A549 (cell line): ENCODE data around the gene LRRC4C. TPM values are rescaled to one million over a fixed set of nuclear protein-coding genes. Genes with fewer than 3 reads are reported as not detected.

ENCODE experiments used
- ATAC-seq, 2 experiments: fragments of 200-7000 bp in 1 of 2; fragments of >200 bp in 1 of 2; cut with Nextera tagmentation in 1 of 2; cut with Tn5 transposase in 1 of 2; 3 replicates each; pipeline versions ENCODE4 v1.8.0 to v1.9.1; 2018 to 2020; ENCODE audit warnings: mild to moderate bottlenecking in 1 of 2, moderate library complexity in 1 of 2
- CTCF ChIA-PET: fragments of 300-600 bp; sonication (Branson Sonifier 250); formaldehyde crosslinking; extraction: SDS; loops from one replicate; lab custom pipeline; 2021; ENCODE audit warnings: antibody characterized with exemption, inconsistent platforms; lab: Yijun Ruan, JAX
- POLR2A ChIA-PET: fragments of 350-600 bp; formaldehyde crosslinking; extraction: SDS; loops from one replicate; lab custom pipeline; 2021; ENCODE audit warnings: antibody characterized with exemption, inconsistent platforms; lab: Yijun Ruan, JAX
- DNase-seq, 2 experiments: peaks; one replicate each; pipeline versions ENCODE4 v3.0.0 to v3.0.0-alpha.2; 2011 to 2016; ENCODE audit warnings: low read depth in 1 of 2, low spot score in 1 of 2
- FAIRE-seq: peaks from 2 replicates; lab custom pipeline; 2011; peaks lifted over from hg19 to GRCh38; lab: Jason Lieb, UNC
- H3K27ac ChIP-seq, 2 experiments: fragments of >200 bp; sonication (Bioruptor Twin); formaldehyde crosslinking; 3 replicates each; pipeline ENCODE4 v1.5.1; 2016 to 2017
- H3K4me1 ChIP-seq: fragments of >200 bp; sonication (Bioruptor Twin); formaldehyde crosslinking; 3 replicates; pipeline ENCODE4 v1.6.1; 2016
- H3K4me2 ChIP-seq: fragments of >200 bp; sonication (Bioruptor Twin); formaldehyde crosslinking; 3 replicates; pipeline ENCODE4 v1.6.1; 2016
- H3K4me3 ChIP-seq: fragments of >200 bp; sonication (Bioruptor Twin); formaldehyde crosslinking; 3 replicates; pipeline ENCODE4 v1.5.1; 2016
- H3K9me3 ChIP-seq: fragments of >200 bp; sonication (Bioruptor Twin); formaldehyde crosslinking; 3 replicates; pipeline ENCODE4 v1.6.1; 2016
- CBX8 ChIP-seq: fragments of 200-600 bp; sonication (generic); IDR thresholded peaks from 2 replicates; pipeline ENCODE4 v1.6.1; 2016
- CHD4 ChIP-seq: fragments of 200-600 bp; sonication (generic); IDR thresholded peaks from 2 replicates; pipeline ENCODE4 v1.6.1; 2016; ENCODE audit warnings: antibody characterized with exemption, mild to moderate bottlenecking, borderline replicate concordance
- E2F6 ChIP-seq: IDR thresholded peaks from 2 replicates; pipeline ENCODE4 v1.6.1; 2012; ENCODE audit warnings: low read depth, borderline replicate concordance
- EHMT2 ChIP-seq: fragments of 200-600 bp; sonication (generic); IDR thresholded peaks from 2 replicates; pipeline ENCODE4 v1.6.1; 2016; ENCODE audit warnings: antibody characterized with exemption, low read depth, mild to moderate bottlenecking, moderate library complexity
- EP300 ChIP-seq, 2 experiments: fragments of >200 bp; sonication (Bioruptor Twin); formaldehyde crosslinking; IDR thresholded peaks; 2 replicates in 1 of 2; 3 replicates in 1 of 2; pipeline ENCODE4 v1.6.1; 2016 to 2017
- HDAC2 ChIP-seq: fragments of 200-600 bp; sonication (generic); IDR thresholded peaks from 2 replicates; pipeline ENCODE4 v1.6.1; 2016
- HES2 ChIP-seq: fragments of >200 bp; sonication (Bioruptor Twin); formaldehyde crosslinking; IDR thresholded peaks from 2 replicates; pipeline ENCODE4 v1.6.1; 2016
- HOXA7 ChIP-seq: fragments of 250-450 bp; sonication (Bioruptor Pico); IDR thresholded peaks from 2 replicates; pipeline ENCODE4 v1.5.0; 2020; ENCODE audit warnings: mild to moderate bottlenecking, moderate library complexity
- HOXB13 ChIP-seq: fragments of 250-450 bp; sonication (Bioruptor Pico); IDR thresholded peaks from 2 replicates; pipeline ENCODE4 v1.5.0; 2020; ENCODE audit warnings: low read depth, mild to moderate bottlenecking, moderate library complexity
- JUN ChIP-seq, 2 experiments: fragments of >200 bp; sonication (Bioruptor Twin); formaldehyde crosslinking; IDR thresholded peaks; 2 replicates in 1 of 2; 3 replicates in 1 of 2; pipeline ENCODE4 v1.6.1; 2016 to 2017
- JUNB ChIP-seq: fragments of >200 bp; sonication (Bioruptor Twin); formaldehyde crosslinking; IDR thresholded peaks from 2 replicates; pipeline ENCODE4 v1.6.1; 2016
- MAFK ChIP-seq: fragments of 450-650 bp; IDR thresholded peaks from 2 replicates; pipeline ENCODE4 v1.6.1; 2014; ENCODE audit not compliant: partially characterized antibody
- MYC ChIP-seq: IDR thresholded peaks from 2 replicates; pipeline ENCODE4 v1.6.1; 2012; ENCODE audit warnings: mild to moderate bottlenecking, inconsistent platforms, low read length, improper control_type of control experiment, borderline replicate concordance
- NFE2L2 ChIP-seq: fragments of 150-350 bp; conservative IDR thresholded peaks from 2 replicates; pipeline ENCODE4 v1.6.1; 2014; ENCODE audit warnings: low read length
- NPAS2 ChIP-seq: fragments of 250-450 bp; sonication (Bioruptor Pico); IDR thresholded peaks from 2 replicates; pipeline ENCODE4 v1.8.0; 2022; ENCODE audit warnings: mild to moderate bottlenecking, moderate library complexity, borderline replicate concordance
- NR3C1 ChIP-seq: fragments of >200 bp; sonication (Bioruptor Twin); formaldehyde crosslinking; IDR thresholded peaks from 3 replicates; pipeline ENCODE4 v1.6.1; 2017
- PHF8 ChIP-seq: fragments of 200-600 bp; sonication (generic); IDR thresholded peaks from 2 replicates; pipeline ENCODE4 v1.6.1; 2016; ENCODE audit warnings: low read depth, mild to moderate bottlenecking, antibody characterized with exemption, moderate library complexity, borderline replicate concordance
- REST ChIP-seq: fragments of 200-600 bp; sonication (generic); IDR thresholded peaks from 2 replicates; pipeline ENCODE4 v1.6.1; 2016; ENCODE audit warnings: antibody characterized with exemption, mild to moderate bottlenecking, moderate library complexity
- RNF2 ChIP-seq: fragments of 200-600 bp; sonication (generic); IDR thresholded peaks from 2 replicates; pipeline ENCODE4 v1.6.1; 2016; ENCODE audit warnings: low read depth, mild to moderate bottlenecking, antibody characterized with exemption, moderate library complexity, borderline replicate concordance
- SMC3 ChIP-seq: fragments of >200 bp; sonication (Bioruptor Twin); formaldehyde crosslinking; IDR thresholded peaks from 3 replicates; pipeline ENCODE4 v1.6.1; 2018; ENCODE audit warnings: inconsistent platforms
- SREBF2 ChIP-seq: fragments of 450-650 bp; IDR thresholded peaks from 2 replicates; pipeline ENCODE4 v1.6.1; 2014; ENCODE audit warnings: mild to moderate bottlenecking, moderate library complexity
- TFCP2L1 ChIP-seq: fragments of 250-450 bp; sonication (Bioruptor Pico); IDR thresholded peaks from 2 replicates; pipeline ENCODE4 v1.5.0; 2021; ENCODE audit warnings: mild to moderate bottlenecking
- TP53 ChIP-seq: fragments of 250-450 bp; sonication (Bioruptor Pico); IDR thresholded peaks from 2 replicates; pipeline ENCODE4 v1.5.0; 2021; ENCODE audit warnings: mild to moderate bottlenecking, moderate library complexity
- ZSCAN20 ChIP-seq: fragments of 250-450 bp; sonication (Bioruptor Pico); IDR thresholded peaks from 2 replicates; pipeline ENCODE4 v1.8.0; 2022; ENCODE audit warnings: mild to moderate bottlenecking, moderate library complexity
- WGBS: methylation state at CpG from one replicate; pipeline ENCODE4 v1.1.6; 2017; ENCODE audit errors: missing lambda C conversion rate; 5-methylcytosine and 5-hydroxymethylcytosine counted together
- polyA plus RNA-seq, 4 experiments: library from polyadenylated mRNA; depleted of rRNA in 3 of 4; stranded (reverse); fragments of >200 nt; fragmentation: RNase III in 1 of 4; extraction: RNeasy Plus Mini Kit Qiagen cat#74134 plus additional on column Dnase treatment in 1 of 4; gene quantifications; 2 replicates in 3 of 4; 3 replicates in 1 of 4; pipeline ENCODE4 v1.2.3, GENCODE V29; 2011 to 2017
- TF ChIP-seq, protein P1 (sequence below): IDR thresholded peaks from 2 replicates; pipeline ENCODE4 v1.6.1; 2012

The LRRC4C gene
- polyA plus RNA-seq, 2 of the 4 experiments (the other 2 are of a cell fraction) = not detected

DNA sequence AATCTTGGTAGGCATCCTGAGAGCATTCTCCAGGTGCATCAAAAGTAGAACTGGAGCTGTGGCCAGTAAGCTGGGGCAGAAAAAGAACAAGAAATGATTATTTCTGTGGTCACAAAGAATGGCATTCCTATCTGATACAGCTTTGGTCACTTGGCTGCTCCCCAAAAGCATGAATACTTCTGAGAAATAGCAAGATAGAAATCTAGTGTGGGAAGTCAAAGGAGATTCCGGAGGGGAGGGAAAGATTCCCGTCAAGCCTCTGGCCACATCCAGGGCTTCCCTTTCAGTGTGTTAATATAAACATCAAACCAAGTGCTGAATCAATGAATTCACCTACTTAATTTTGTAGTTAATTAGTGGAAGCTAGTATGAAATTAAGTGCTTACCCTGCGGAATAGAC lies 1185.4 kb downstream of the LRRC4C start:
- DNase-seq (no peak), FAIRE-seq (no peak), ATAC-seq (no peak)
- Histone ChIP-seq H3K4me2 (no peak overlapping the region), H3K27ac (no peak overlapping the region), H3K4me1 (no peaks in the 10 kb centered on the region), H3K9me3 (no peaks in the 10 kb centered on the region), H3K4me3 (no peak overlapping the region)
- CTCF ChIA-PET = no interaction called here
- no peak for TF ChIP-seq TFCP2L1 (CRISPR knock-in tag)
- TF ChIP-seq NPAS2 (CRISPR knock-in tag) = no peak
- TF ChIP-seq REST = no peak
- no peak for TF ChIP-seq E2F6
- TF ChIP-seq HDAC2 = no peak
- no peak for TF ChIP-seq SREBF2
- no peak for TF ChIP-seq EP300 (IDR thresholded peaks at IDR 0.05)
- POLR2A ChIA-PET = no interaction called here
- WGBS = 20% methylated on average over 3 of the region's 3 CpGs

- no peaks in the 10 kb centered on the region for H3K9me3 ChIP-seq
- no peak overlapping the region for H3K4me2 ChIP-seq
- CTCF ChIA-PET = no interaction called here
- DNase-seq (no peak), FAIRE-seq (no peak), ATAC-seq (no peak)
- no peak overlapping the region for H3K4me3 ChIP-seq
- H3K27ac ChIP-seq = no peak overlapping the region
- WGBS = 0% methylated on average over 1 of the region's 1 CpG
- POLR2A ChIA-PET = no interaction called here
- TF ChIP-seq NFE2L2 (no peak), E2F6 (no peak), JUN (IDR thresholded peaks at IDR 0.05) (no peak), PHF8 (no peak), CBX8 (no peak), MAFK (no peak), NPAS2 (CRISPR knock-in tag) (no peak), HOXB13 (no peak), SMC3 (no peak), HOXA7 (CRISPR knock-in tag) (no peak), HES2 (no peak), NR3C1 (no peak), CHD4 (no peak), JUNB (no peak)
- TF ChIP-seq, protein P1, sequence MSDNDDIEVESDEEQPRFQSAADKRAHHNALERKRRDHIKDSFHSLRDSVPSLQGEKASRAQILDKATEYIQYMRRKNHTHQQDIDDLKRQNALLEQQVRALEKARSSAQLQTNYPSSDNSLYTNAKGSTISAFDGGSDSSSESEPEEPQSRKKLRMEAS = no peak
- H3K4me1 ChIP-seq = no peaks in the 10 kb centered on the region
Observed at GRCh38 chr11:40273192-40273732, 1186.2 kb downstream of the LRRC4C start.

- Histone ChIP-seq H3K4me2 (no peak overlapping the region), H3K4me1 (no peaks in the 10 kb centered on the region), H3K4me3 (no peak overlapping the region), H3K27ac (no peak overlapping the region)
- ATAC-seq (no peak), DNase-seq (no peak)
- 14% methylated on average over 5 of the region's 5 CpGs for WGBS
- no peak for TF ChIP-seq TP53
- no peak for TF ChIP-seq EHMT2
- TF ChIP-seq MAFK = no peak
- no peak for TF ChIP-seq RNF2
- TF ChIP-seq JUN (IDR thresholded peaks at IDR 0.05) = no peak
- no peak for TF ChIP-seq HOXA7 (CRISPR knock-in tag)
- TF ChIP-seq ZSCAN20 (CRISPR knock-in tag) = no peak
- TF ChIP-seq MYC = no peak
- TF ChIP-seq HES2 = no peak
- TF ChIP-seq, all 56 proteins: peak for 0
- ChIA-PET CTCF (no interaction called here), POLR2A (no interaction called here)
- no peak for FAIRE-seq
- no peaks in the 10 kb centered on the region for H3K9me3 ChIP-seq
Observed at GRCh38 chr11:40271361-40271760, 1188.1 kb downstream of the LRRC4C start.
